H7 (cell line): ENCODE results near the gene PLD2. TPM values are rescaled to one million over a fixed set of nuclear protein-coding genes. Genes with fewer than 3 reads are reported as not detected.
A peak's percentile ranks its signal among the peaks of the same experiment; 100 is the strongest.

Experiments used
- DNase-seq: peaks from one replicate; pipeline ENCODE4 v3.0.0; 2012
- H3K27me3 ChIP-seq: 2 replicates; pipeline ENCODE4 v1.6.0; 2011; ENCODE audit warnings: mild to moderate bottlenecking, low read length; ENCODE audit not compliant: control insufficient read depth, insufficient read depth
- H3K36me3 ChIP-seq: replicated peaks from 2 replicates; pipeline ENCODE4 v1.5.1; 2011; ENCODE audit warnings: low read length; ENCODE audit not compliant: control insufficient read depth, insufficient read depth
- H3K4me3 ChIP-seq: 2 replicates; pipeline ENCODE4 v1.5.1; 2011; ENCODE audit warnings: low read depth, mild to moderate bottlenecking, control low read depth, low read length, moderate library complexity; ENCODE audit not compliant: insufficient read depth
- total RNA-seq: library from RNA; depleted of rRNA; stranded (reverse); fragments of >200 nt; shearing (Covaris generic); gene quantifications from 2 replicates; pipeline ENCODE4 v1.2.3, GENCODE V29; 2014; rRNA removed

PLD2 gene, protein sequence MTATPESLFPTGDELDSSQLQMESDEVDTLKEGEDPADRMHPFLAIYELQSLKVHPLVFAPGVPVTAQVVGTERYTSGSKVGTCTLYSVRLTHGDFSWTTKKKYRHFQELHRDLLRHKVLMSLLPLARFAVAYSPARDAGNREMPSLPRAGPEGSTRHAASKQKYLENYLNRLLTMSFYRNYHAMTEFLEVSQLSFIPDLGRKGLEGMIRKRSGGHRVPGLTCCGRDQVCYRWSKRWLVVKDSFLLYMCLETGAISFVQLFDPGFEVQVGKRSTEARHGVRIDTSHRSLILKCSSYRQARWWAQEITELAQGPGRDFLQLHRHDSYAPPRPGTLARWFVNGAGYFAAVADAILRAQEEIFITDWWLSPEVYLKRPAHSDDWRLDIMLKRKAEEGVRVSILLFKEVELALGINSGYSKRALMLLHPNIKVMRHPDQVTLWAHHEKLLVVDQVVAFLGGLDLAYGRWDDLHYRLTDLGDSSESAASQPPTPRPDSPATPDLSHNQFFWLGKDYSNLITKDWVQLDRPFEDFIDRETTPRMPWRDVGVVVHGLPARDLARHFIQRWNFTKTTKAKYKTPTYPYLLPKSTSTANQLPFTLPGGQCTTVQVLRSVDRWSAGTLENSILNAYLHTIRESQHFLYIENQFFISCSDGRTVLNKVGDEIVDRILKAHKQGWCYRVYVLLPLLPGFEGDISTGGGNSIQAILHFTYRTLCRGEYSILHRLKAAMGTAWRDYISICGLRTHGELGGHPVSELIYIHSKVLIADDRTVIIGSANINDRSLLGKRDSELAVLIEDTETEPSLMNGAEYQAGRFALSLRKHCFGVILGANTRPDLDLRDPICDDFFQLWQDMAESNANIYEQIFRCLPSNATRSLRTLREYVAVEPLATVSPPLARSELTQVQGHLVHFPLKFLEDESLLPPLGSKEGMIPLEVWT
- 36.5 and 42.6 TPM in 2 replicates for total RNA-seq

DNA sequence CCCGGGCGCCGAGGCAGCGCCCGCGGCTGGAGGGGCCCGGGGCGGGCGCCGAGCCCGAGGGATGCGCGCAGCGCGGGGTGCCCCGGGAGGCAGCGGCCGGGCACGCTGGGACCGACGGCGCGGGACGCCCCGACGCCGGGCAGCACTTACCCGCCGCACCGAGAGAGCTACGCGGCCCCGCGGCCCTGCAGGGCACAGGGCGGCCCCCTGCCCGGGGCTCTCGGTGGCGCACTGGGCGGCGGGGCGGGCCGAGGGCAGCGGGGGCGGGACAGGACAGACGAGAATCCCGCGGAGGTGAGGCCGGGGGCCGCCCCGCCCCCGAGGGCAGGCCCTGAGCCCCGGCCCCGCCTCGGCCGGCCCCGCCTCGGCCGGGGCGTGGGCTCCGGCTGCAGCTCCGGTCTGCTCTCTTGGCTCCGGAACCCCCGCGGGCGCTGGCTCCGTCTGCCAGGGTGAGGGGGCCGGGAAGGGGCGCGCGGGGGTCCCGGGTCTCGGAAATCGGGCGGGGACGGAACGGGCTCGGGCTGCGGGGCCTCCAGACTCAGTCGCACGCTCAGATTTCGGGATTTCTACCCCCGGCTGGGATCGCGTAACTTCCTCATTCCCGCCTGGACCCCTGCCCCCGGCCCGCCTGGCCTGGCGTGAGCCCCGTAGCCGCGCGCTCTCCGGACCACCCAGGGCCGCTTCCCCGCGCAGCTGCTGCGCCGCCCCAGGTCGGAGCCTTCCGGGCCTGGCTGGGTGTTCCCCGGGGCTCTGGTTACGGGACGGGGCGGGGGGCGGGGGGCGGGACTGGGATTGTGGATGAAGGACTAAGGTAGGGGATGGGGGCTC is at the start of gene PLD2:
Gene PLD2 (plus strand): TSS at position 376 of the 828 bp plus-strand sequence. CDS start 621 bp downstream, outside the sequence.
- H3K36me3 ChIP-seq: peaks cover 11% of the 10 kb centered on the region
- DNase-seq: peak; percentile 100
- no peaks in the 10 kb centered on the region for H3K27me3 ChIP-seq
- H3K4me3 ChIP-seq: peak within 1 kb of the TSS; percentile 84

DNA sequence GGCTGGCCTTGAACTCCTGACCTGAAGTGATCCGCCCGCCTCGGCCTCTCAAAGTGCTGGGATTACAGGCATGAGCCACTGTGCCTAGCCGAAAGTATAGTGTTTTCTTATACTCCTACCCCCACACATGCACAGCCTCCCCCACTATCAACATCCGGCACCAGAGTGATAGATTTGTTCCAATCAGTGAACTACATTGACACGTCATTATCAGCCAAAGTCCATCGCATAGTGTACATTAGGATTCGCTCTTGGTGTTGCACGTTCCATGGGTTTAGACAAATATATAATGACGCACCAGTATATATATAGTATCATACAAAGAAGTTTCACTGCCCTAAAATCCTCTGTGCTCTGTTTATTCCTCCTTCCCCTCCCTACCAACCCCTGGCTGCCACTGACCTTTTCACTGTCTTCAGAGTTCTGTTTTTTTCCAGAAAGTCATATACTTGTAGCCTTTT is 47.1 kb upstream of the PLD2 start:
- no peak for DNase-seq
- H3K36me3 ChIP-seq: no peaks in the 10 kb centered on the region
- no peak overlapping the region for H3K4me3 ChIP-seq
- H3K27me3 ChIP-seq: no peaks in the 10 kb centered on the region

DNA sequence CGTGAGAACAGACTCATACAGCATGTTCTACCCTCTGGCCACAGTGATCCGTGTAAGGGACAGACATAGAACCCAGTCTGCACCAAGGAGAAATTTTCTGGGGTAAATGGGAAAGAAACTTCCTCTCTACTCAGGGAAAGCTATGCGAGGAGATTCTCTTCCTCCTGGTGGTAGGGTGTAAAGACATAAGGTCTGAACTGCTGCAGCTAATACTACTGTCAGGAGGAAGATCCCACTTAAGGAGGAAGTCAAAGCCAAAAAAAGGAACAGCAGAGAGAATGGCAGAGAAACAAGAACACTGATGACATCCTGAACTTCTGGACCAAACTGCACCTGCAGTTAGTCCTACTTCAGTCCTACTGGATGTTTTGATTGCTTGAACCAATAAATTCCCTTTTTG is 42.4 kb upstream of the PLD2 start:
- Histone ChIP-seq H3K36me3 (no peaks in the 10 kb centered on the region), H3K4me3 (no peak overlapping the region), H3K27me3 (no peaks in the 10 kb centered on the region)
- DNase-seq: no peak

DNA sequence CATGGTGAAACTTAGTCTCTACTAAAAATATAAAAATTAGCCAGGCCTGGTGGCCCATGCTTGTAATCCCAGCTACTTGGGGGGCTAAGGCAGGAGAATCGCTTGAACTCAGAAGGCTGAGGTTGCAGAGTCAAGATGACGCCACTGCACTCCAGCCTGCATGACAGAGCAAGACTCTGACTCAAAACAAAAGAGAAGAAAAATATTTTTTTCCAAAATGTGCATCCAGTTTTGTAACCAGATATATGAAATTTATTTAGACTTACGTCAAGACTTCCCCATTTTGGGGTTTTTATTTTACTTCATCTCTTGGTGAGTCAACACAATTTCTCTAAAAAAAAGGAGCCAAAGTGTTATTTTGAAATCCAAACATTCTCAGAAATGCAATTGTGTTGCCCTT is 40.8 kb upstream of the PLD2 start:
- Histone ChIP-seq H3K4me3 (no peak overlapping the region), H3K27me3 (no peaks in the 10 kb centered on the region), H3K36me3 (no peaks in the 10 kb centered on the region)
- DNase-seq: no peak

DNA sequence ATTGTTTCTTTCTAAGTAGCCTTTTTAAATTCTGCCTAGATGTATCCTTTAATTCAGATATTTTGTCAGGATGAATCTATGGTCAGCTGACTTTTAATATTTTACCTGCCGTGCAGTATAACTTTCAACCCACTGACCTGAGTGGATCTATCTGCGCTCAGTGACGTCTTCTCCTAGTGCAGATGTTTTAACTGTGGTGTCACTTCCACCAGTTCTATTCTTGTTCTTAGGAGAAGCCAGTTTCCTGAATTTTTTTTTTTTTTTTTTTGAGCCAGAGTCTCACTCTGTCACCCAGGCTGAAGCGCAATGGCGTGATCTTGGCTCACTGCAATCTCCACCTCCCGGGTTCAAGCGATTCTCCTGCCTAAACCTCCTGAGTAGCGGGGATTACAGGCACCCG is 40.2 kb upstream of the PLD2 start:
- Histone ChIP-seq H3K4me3 (no peak overlapping the region), H3K27me3 (no peaks in the 10 kb centered on the region), H3K36me3 (no peaks in the 10 kb centered on the region)
- no peak for DNase-seq

DNA sequence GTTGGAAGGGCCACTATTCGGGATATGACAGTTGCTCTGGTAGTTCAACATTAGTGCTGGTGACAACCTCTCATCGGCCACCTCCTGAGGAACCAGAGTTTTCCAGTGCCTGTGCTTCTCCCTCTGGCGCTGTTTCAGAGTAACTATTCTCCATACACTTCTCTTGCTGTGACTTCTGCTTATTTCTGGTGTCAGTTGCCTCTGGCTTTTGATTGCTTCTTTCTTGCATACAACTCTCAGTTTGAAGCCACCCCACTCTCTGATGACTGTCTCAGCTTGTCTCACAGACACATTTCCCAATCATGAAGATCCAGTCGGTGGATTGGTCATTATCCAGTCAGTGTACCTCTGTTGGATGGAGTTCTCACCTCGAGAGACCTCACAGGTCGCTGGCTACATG is 38.7 kb upstream of the PLD2 start:
- no peak for DNase-seq
- H3K4me3 ChIP-seq: no peak overlapping the region
- no peaks in the 10 kb centered on the region for H3K36me3 ChIP-seq
- H3K27me3 ChIP-seq: no peaks in the 10 kb centered on the region; the same call in 1 of the 2 replicates

DNA sequence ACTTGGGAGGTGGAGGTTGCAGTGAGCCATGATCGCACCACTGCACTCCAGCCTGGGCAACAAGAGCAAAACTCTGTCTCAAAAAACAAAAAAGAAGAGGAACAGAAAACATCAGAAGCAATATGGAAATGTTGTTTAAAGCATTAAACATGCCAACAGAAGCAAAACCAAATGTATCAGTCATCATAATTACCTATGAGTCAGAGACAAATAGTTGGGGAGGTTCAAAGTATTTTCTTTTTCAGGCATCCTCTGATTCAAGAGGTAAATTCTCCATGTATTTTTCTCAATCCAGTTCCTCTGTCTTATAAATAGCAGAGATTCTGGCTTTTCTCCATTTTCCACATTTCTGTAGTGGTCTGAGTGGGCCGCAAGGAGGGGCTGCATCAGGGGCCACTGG is 37.3 kb upstream of the PLD2 start:
- no peak for DNase-seq
- H3K4me3 ChIP-seq: no peak overlapping the region
- no peaks in the 10 kb centered on the region; the same call in 1 of the 2 replicates for H3K27me3 ChIP-seq
- H3K36me3 ChIP-seq: no peaks in the 10 kb centered on the region

DNA sequence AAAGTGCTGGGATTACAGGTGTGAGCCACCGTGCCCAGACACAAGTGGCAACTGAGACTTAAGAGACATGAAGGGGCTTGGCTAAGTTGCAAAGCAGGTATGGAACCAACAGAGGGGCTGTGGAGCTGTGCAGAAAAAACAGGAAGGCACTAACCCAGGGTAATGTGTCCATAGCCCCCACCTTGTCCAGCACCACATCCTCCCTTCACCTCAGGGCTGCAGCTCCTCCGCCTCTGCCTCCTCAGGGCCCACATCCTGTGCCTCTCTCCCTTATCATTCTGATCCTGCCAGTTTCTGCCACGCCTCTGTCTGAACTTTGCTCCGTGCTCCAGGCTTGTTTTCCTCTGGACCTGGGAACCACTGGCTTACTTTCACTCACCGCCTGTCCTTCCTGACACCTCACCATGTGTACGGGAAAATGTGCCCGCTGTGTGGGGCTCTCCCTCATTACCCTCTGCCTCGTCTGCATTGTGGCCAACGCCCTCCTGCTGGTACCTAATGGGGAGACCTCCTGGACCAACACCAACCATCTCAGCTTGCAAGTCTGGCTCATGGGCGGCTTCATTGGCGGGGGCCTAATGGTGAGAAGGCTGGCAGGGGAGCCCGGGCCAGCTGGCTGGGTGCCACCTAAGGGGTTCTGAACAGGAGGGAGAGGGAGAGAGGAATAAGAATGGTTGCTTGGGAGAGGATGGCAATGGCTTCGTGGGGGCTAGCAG is 35.3 kb upstream of the PLD2 start, which contains the start of gene TM4SF5:
Gene TM4SF5 (plus strand): TSS at position 368 of the 716 bp plus-strand sequence. CDS start 37 bp downstream, at position 405.
- DNase-seq: peak; percentile 22

DNA sequence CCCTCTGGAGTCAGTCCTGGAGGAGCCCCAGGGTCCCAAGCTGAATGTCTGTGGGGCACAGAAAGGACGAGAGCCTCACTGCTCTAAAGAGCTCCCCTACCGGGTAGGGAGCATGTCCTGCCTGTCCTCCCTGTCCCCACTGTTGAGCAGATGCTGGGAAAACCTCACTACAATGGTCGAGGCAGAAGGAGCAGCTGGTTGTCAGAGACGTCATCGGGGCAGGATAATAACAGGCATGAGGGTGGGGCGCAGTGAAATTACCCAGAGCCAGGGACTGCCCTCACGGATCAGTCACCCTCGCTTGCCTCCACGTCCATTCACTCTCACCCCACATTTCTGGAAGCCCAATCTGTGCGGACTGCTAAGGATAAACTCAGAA is 34.7 kb upstream of the PLD2 start:
- Histone ChIP-seq H3K4me3 (no peak overlapping the region), H3K36me3 (no peaks in the 10 kb centered on the region), H3K27me3 (no peaks in the 10 kb centered on the region; the same call in 1 of the 2 replicates)
- DNase-seq: peak; percentile 26

More for the DNA sequence above, 35.3 kb upstream of the PLD2 start, which contains the start of gene TM4SF5:
- Histone ChIP-seq H3K4me3 (no peak within 1 kb of the TSS), H3K27me3 (no peaks in the 10 kb centered on the region; the same call in 1 of the 2 replicates), H3K36me3 (no peaks in the 10 kb centered on the region)

DNA sequence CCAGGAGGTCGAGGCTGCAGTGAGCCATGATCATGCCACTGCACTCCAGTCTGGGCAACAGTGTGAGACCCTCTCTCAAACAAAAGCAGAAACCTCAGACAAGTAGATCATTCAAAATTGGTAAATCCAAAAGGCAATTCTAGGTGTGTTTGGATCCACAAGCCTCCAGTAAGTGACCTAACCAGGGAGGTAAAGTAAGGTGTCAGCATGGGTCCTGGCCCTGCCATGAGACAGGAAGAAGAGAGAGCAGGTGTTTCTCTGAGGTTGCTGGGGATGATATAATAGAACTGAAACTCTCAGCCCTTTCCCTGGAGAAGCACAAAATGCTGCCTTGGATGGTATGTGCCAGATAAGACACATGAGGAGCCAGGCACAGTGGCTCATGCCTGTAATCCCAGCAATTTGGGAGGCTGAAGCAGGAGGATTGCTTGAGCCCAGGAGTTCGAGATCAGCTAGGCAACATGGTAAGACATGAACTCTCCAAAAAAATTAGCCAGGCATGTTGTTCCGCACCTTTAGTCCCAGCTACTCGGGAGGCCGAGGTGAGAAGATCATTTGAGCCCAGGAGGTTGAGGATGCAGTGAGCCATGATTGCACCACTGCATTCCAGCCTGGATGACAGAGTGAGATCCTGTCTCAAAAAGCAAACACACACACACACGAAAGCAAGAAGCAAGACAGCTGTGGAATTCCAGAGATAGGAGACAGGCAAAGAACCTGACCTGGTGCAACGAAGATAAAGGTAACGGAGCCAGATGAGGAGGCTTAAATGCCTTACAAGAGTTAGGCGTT is 28.8 kb upstream of the PLD2 start:
- DNase-seq: no peak
- H3K36me3 ChIP-seq: no peaks in the 10 kb centered on the region
- peaks cover 2% of the 10 kb centered on the region; the same call in 1 of the 2 replicates for H3K27me3 ChIP-seq
- H3K4me3 ChIP-seq: no peak overlapping the region

DNA sequence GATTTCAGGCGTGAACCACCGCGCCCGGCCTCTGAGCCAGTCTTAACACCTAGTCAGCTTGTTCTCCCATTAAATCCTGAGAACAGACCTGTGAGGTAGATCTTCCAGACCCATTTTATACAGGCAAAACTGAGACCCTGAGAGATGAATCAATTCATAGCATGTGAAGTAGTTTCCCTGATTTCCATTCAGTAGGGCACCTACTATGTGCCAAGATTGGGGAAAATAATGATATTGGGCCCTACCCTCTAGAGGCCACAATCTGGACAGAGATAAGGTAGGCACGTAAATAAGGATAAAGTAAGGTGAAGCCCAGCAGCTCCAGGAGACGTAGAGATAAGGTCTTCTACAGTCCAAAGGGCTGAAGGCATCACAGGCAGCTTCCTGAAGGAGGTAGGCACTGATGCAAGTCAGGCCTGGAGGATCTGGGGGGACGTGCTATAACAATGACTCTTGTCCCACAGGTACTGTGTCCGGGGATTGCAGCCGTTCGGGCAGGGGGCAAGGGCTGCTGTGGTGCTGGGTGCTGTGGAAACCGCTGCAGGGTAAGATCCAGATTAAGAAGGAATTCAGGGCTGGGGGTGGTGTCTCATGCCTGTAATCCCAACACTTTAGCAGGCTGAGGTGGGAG is 26.5 kb upstream of the PLD2 start:
- DNase-seq: no peak
- H3K27me3 ChIP-seq: peaks cover 2% of the 10 kb centered on the region; the same call in 1 of the 2 replicates
- H3K36me3 ChIP-seq: no peaks in the 10 kb centered on the region
- H3K4me3 ChIP-seq: no peak overlapping the region

DNA sequence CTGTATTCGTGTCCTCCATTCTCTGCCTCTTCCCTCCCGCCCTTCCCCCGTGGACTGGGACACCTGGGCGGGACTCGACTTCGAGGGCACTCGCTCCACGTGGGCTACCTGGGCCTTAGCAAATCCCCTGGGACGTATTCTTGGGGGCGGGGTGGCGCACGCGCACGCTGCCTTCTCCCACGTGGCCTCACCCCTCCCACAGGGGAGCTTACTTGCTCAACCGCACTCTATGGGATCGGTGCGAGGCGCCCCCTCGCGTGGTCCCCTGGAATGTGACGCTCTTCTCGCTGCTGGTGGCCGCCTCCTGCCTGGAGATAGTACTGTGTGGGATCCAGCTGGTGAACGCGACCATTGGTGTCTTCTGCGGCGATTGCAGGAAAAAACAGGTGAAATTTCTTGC is 24.3 kb upstream of the PLD2 start:
- no peak overlapping the region for H3K4me3 ChIP-seq
- peaks cover 2% of the 10 kb centered on the region; the same call in 1 of the 2 replicates for H3K27me3 ChIP-seq
- DNase-seq: peak; percentile 71
- H3K36me3 ChIP-seq: no peaks in the 10 kb centered on the region
